Keratinocyte (primary cell): ENCODE data around the gene SLC7A1.

Source experiments
- EZH2 ChIP-seq: IDR thresholded peaks from one replicate; pipeline ENCODE4 v1.6.1; 2012; ENCODE audit warnings: inconsistent platforms, mild to moderate bottlenecking, low read length, moderate library complexity
- TF ChIP-seq, protein P1 (sequence below), 3 experiments: IDR thresholded peaks in 1 of 3; conservative IDR thresholded peaks in 1 of 3; optimal IDR thresholded peaks in 1 of 3; 2 replicates in 2 of 3; 3 replicates in 1 of 3; pipeline versions ENCODE3 to v1.5.1; 2011; ENCODE audit warnings: low read length in 3 of 3, mild to moderate bottlenecking in 3 of 3, moderate library complexity in 2 of 3, control low read depth in 1 of 3, inconsistent platforms in 1 of 3; ENCODE audit not compliant: insufficient read depth in 2 of 3; ENCODE audit errors: extremely low read depth in 1 of 3

- TF ChIP-seq EZH2 = no peak
- TF ChIP-seq, protein P1, sequence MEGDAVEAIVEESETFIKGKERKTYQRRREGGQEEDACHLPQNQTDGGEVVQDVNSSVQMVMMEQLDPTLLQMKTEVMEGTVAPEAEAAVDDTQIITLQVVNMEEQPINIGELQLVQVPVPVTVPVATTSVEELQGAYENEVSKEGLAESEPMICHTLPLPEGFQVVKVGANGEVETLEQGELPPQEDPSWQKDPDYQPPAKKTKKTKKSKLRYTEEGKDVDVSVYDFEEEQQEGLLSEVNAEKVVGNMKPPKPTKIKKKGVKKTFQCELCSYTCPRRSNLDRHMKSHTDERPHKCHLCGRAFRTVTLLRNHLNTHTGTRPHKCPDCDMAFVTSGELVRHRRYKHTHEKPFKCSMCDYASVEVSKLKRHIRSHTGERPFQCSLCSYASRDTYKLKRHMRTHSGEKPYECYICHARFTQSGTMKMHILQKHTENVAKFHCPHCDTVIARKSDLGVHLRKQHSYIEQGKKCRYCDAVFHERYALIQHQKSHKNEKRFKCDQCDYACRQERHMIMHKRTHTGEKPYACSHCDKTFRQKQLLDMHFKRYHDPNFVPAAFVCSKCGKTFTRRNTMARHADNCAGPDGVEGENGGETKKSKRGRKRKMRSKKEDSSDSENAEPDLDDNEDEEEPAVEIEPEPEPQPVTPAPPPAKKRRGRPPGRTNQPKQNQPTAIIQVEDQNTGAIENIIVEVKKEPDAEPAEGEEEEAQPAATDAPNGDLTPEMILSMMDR (optimal IDR thresholded peaks at IDR 0.05 in 1 of 3, IDR thresholded peaks at IDR 0.05 in 1 of 3, conservative IDR thresholded peaks at IDR 0.05 in 1 of 3; ENCODE audit: extremely low read depth in 1 of 3, insufficient read depth in 2 of 3, low read length in 3 of 3) = no peak
Observed at GRCh38 chr13:29513981-29514719, 81.3 kb downstream of the SLC7A1 start.
